ENCODE results near the gene KLHDC10. TPM values are rescaled to one million over a fixed set of nuclear protein-coding genes. Genes with fewer than 3 reads are reported as not detected.

KLHDC10 gene
- total and polyA plus RNA-seq, 2 donors (not counting 3 experiments of a cell fraction or from before 2014, with no cell fraction given) = 14.9 to 31.3 TPM

DNA sequence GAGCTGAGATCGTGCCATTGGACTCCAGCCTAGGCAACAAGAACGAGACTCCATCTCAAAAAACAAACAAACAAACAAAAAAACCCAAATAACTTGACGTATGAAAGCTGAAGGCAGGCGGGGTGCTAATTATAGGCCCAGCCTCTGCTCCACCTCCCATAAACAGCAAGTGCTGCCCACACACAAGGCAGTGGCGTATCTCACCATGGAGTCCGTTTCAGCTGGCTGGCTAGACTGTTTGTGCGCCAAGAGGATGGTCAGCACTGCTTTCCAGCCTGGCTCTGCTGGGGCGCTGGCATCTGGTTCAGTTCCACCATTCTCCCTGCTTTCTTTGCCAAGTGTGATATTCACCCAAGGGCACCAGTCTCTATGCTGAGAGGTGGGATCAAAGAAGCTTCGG lies 48.2 kb upstream of the KLHDC10 start:
- H3K79me2 ChIP-seq (ENCODE audit: control insufficient read depth, insufficient read depth, low read length) = no peaks in the 10 kb centered on the region
- no peak overlapping the region for H3K4me3 ChIP-seq (replicated peaks in 1 of 3; ENCODE audit: insufficient read depth in 1 of 3, low read depth in 1 of 3, low read length in 3 of 3)
- dilution Hi-C loops (cut with MboI; ENCODE audit: extremely low pct_ligation_motif_present, low sequenced_read_pairs) (no loop called here), intact Hi-C loops (cut with micrococcal nuclease) (no loop called here)
- no peak overlapping the region for H3K9ac ChIP-seq (replicated peaks; ENCODE audit: extremely low read depth, insufficient read depth, low read length)
- no peaks in the 10 kb centered on the region for H4K20me1 ChIP-seq (replicated peaks; ENCODE audit: control insufficient read depth, extremely low read depth, insufficient read depth, low read length)
- no TSS peak for BruUV-seq (replicated peaks)
- FAIRE-seq (no peak), DNase-seq (ENCODE audit: low read depth, low spot score) (no peak)
- CTCF ChIA-PET = no interaction called here
- no peaks in the 10 kb centered on the region for H3K9me3 ChIP-seq (replicated peaks; ENCODE audit: control insufficient read depth, insufficient read depth, low read length)
- no peak overlapping the region for H3K4me2 ChIP-seq (ENCODE audit: insufficient read depth, low read length)
- no peaks in the 10 kb centered on the region for H3K27me3 ChIP-seq (ENCODE audit: control insufficient read depth in 2 of 2, insufficient read depth in 2 of 2, low read length in 2 of 2)
- no peaks in the 10 kb centered on the region for H3K9me1 ChIP-seq (replicated peaks; ENCODE audit: control insufficient read depth, extremely low read depth, insufficient read depth, low read length)
- no peak overlapping the region for H2AFZ ChIP-seq (ENCODE audit: low read depth, low read length)
- POLR2A ChIA-PET = no interaction called here
- H3K4me1 ChIP-seq (ENCODE audit: control insufficient read depth, extremely low read depth, insufficient read depth, low read length) = no peaks in the 10 kb centered on the region
- no peak for TF ChIP-seq POLR2A (IDR thresholded peaks at IDR 0.05; ENCODE audit: low read depth, low read length)
- TF ChIP-seq FOS (IDR thresholded peaks at IDR 0.05; ENCODE audit: borderline replicate concordance, insufficient read depth, low read length) = no peak
- no peak for TF ChIP-seq EZH2 (IDR thresholded peaks at IDR 0.05; ENCODE audit: borderline replicate concordance, low read depth, low read length, severe bottlenecking)
- no peak for TF ChIP-seq JUN (IDR thresholded peaks at IDR 0.05; ENCODE audit: borderline replicate concordance, insufficient read depth, insufficient read length, low read depth)
- no peak for TF ChIP-seq MYC (IDR thresholded peaks at IDR 0.05; ENCODE audit: low read depth, low read length)
- TF ChIP-seq, protein P1, sequence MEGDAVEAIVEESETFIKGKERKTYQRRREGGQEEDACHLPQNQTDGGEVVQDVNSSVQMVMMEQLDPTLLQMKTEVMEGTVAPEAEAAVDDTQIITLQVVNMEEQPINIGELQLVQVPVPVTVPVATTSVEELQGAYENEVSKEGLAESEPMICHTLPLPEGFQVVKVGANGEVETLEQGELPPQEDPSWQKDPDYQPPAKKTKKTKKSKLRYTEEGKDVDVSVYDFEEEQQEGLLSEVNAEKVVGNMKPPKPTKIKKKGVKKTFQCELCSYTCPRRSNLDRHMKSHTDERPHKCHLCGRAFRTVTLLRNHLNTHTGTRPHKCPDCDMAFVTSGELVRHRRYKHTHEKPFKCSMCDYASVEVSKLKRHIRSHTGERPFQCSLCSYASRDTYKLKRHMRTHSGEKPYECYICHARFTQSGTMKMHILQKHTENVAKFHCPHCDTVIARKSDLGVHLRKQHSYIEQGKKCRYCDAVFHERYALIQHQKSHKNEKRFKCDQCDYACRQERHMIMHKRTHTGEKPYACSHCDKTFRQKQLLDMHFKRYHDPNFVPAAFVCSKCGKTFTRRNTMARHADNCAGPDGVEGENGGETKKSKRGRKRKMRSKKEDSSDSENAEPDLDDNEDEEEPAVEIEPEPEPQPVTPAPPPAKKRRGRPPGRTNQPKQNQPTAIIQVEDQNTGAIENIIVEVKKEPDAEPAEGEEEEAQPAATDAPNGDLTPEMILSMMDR (IDR thresholded peaks at IDR 0.05; ENCODE audit: extremely low read depth in 1 of 2, insufficient read depth in 1 of 2, low read depth in 1 of 2, low read length in 2 of 2) = no peak
- no peak for TF ChIP-seq GATA2 (IDR thresholded peaks at IDR 0.05; ENCODE audit: insufficient read depth, insufficient read length, low read depth, low read length)
- TF ChIP-seq, protein P2, sequence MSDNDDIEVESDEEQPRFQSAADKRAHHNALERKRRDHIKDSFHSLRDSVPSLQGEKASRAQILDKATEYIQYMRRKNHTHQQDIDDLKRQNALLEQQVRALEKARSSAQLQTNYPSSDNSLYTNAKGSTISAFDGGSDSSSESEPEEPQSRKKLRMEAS (IDR thresholded peaks at IDR 0.05; ENCODE audit: insufficient read depth, insufficient read length) = no peak
- TF ChIP-seq POLR2AphosphoS5 (IDR thresholded peaks at IDR 0.05; ENCODE audit: insufficient read depth, low read depth, low read length) = no peak
- H3K27ac ChIP-seq (ENCODE audit: insufficient read depth, low read depth, low read length) = no peak overlapping the region
- peaks cover 18 to 33% of the 10 kb centered on the region in 2 experiments for H3K36me3 ChIP-seq (ENCODE audit: control insufficient read depth in 2 of 2, extremely low read depth in 1 of 2, insufficient read depth in 2 of 2, low read length in 2 of 2)

Data from endothelial cell of umbilical vein (primary cell).